HepG2 (cell line): ENCODE measurements around the gene NVL.

Experiments
- FOXM1 ChIP-seq: sonication (generic); formaldehyde crosslinking; IDR thresholded peaks from 2 replicates; pipeline ENCODE4 v1.5.0; 2020; ENCODE audit warnings: missing genetic modification reagents
- JUND ChIP-seq: sonication (generic); formaldehyde crosslinking; IDR thresholded peaks from 2 replicates; pipeline ENCODE4 v1.8.0; 2022; ENCODE audit warnings: mild to moderate bottlenecking, missing genetic modification reagents
- POLR2A ChIP-seq, 2 experiments: IDR thresholded peaks; 2 replicates each; pipeline ENCODE4 v1.6.1; 2011; ENCODE audit warnings: low read depth in 2 of 2, low read length in 2 of 2, mild to moderate bottlenecking in 1 of 2, moderate library complexity in 1 of 2; ENCODE audit not compliant: insufficient read depth in 1 of 2

DNA sequence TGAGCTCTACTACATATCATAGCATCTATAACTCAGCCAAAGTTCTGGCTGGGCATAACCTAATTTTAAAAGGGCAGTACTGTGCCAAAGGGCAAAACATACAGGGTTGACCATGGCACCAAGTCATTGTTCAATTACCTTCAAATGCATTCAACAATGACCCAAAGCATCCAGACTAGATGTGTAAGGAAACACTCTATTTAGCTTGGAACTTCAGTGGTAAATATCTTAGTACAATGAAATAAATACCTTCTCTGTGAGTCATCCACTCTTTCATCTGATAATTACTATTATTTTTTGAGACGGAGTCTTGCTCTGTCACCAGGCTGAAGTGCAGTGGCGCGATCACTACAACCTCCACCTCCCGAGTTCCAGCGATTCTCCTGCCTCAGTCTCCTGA is 70.0 kb downstream of the NVL start:
- TF ChIP-seq FOXM1: no peak
- TF ChIP-seq POLR2A (IDR thresholded peaks at IDR 0.05; ENCODE audit: insufficient read depth in 1 of 2, low read depth in 2 of 2, low read length in 2 of 2): no peak
- no peak for TF ChIP-seq JUND
